Spleen (tissue), 11 donors: Measurements from ENCODE around the gene DNAJC17. TPM values are rescaled to one million over a fixed set of nuclear protein-coding genes. Genes with fewer than 3 reads are reported as not detected.

Source experiments
- DNase-seq: peaks from one replicate; pipeline ENCODE4 v3.0.0-alpha.2; 2020
- H3K27ac ChIP-seq, 8 donors: fragments of 200-600 bp; sonication (generic) in 7 of 8; 1 replicate in 4 of 8; 2 replicates in 4 of 8; pipeline versions ENCODE4 v1.5.0 to v1.8.0; 2016 to 2021; ENCODE audit warnings: inconsistent platforms in 4 of 8, mild to moderate bottlenecking in 4 of 8, moderate library complexity in 1 of 8
- H3K27me3 ChIP-seq, 7 donors: fragments of 200-600 bp; sonication (generic) in 6 of 7; replicated peaks in 1 of 7; 1 replicate in 4 of 7; 2 replicates in 3 of 7; pipeline versions ENCODE4 v1.5.0 to v1.8.0; 2016 to 2021; ENCODE audit warnings: inconsistent platforms in 3 of 7, mild to moderate bottlenecking in 1 of 7
- H3K36me3 ChIP-seq, 6 donors: fragments of 200-600 bp; sonication (generic) in 5 of 6; 1 replicate in 4 of 6; 2 replicates in 2 of 6; pipeline versions ENCODE4 v1.5.0 to v1.8.0; 2016 to 2021; ENCODE audit warnings: inconsistent platforms in 2 of 6
- H3K4me1 ChIP-seq, 6 donors: fragments of 200-600 bp; sonication (generic) in 5 of 6; 1 replicate in 3 of 6; 2 replicates in 3 of 6; pipeline versions ENCODE4 v1.5.0 to v1.8.0; 2016 to 2021; ENCODE audit warnings: inconsistent platforms in 3 of 6
- H3K4me3 ChIP-seq, 8 donors: fragments of 200-600 bp; sonication (generic) in 7 of 8; 1 replicate in 4 of 8; 2 replicates in 4 of 8; pipeline versions ENCODE4 v1.5.0 to v1.8.0; 2016 to 2021; ENCODE audit warnings: inconsistent platforms in 4 of 8, mild to moderate bottlenecking in 4 of 8, moderate library complexity in 2 of 8
- H3K9me3 ChIP-seq, 8 donors: fragments of 200-600 bp; sonication (generic) in 7 of 8; 1 replicate in 4 of 8; 2 replicates in 4 of 8; pipeline versions ENCODE4 v1.5.0 to v1.8.0; 2016 to 2021; ENCODE audit warnings: inconsistent platforms in 4 of 8
- CTCF ChIP-seq, 11 experiments: fragments of 200-600 bp in 7 of 11; fragments of 450-650 bp in 4 of 11; sonication (generic) in 4 of 11; IDR thresholded peaks in 8 of 11; conservative IDR thresholded peaks in 3 of 11; 1 replicate in 7 of 11; 2 replicates in 4 of 11; pipeline versions ENCODE4 v1.4.0 to v1.8.0; 2016 to 2021; ENCODE audit warnings: antibody characterized with exemption in 11 of 11, inconsistent platforms in 4 of 11, mild to moderate bottlenecking in 1 of 11
- POLR2A ChIP-seq, 3 donors: fragments of 450-650 bp; IDR thresholded peaks; one replicate each; pipeline ENCODE4 v1.5.1; 2017; ENCODE audit warnings: antibody characterized with exemption in 3 of 3, mild to moderate bottlenecking in 1 of 3
- POLR2AphosphoS5 ChIP-seq, 3 donors: sonication (generic); formaldehyde crosslinking; IDR thresholded peaks; one replicate each; pipeline ENCODE4 v1.5.1; 2017; ENCODE audit warnings: antibody characterized with exemption in 3 of 3
- WGBS, 5 donors: extraction: QIAGEN DNeasy Blood & Tissue Kit in 3 of 5; methylation state at CpG; one replicate each; pipeline versions ENCODE4 v1.1.5 to v1.1.7; 2013 to 2018; 5-methylcytosine and 5-hydroxymethylcytosine counted together
- intact Hi-C: fragments of 100-400 bp; cut with DNase I; formaldehyde crosslinking; loops from one replicate; pipeline ENCODE4 v1.15.0; 2023; ENCODE audit warnings: low total_unique reads
- polyA plus RNA-seq, 3 donors: library from polyadenylated mRNA; stranded (reverse); fragments of 200-250 nt; gene quantifications; one replicate each; pipeline ENCODE4 v1.2.1, GENCODE V29; 2013
- total RNA-seq, 7 donors: library from RNA; depleted of rRNA in 3 of 7; stranded (reverse); fragments of >200 nt in 3 of 7; fragmentation: NEBNext Ultra II Directional in 4 of 7; extraction: Animal tissue kit (Norgen Biotek cat#: 25700) in 4 of 7; gene quantifications; one replicate each; pipeline versions ENCODE4 v1.1.0 to v1.2.1, GENCODE V29; 2016 to 2021
- donor health status: healthy with polysubstance abuse.
- donor health status: DM: no; HTN: no; CAD: no; lungs with moderate emphysema.
- donor health status: DM: no; HTN: no; CAD: no.
- donor health status: Bipolar disorder and iron deficiency.
- donor health status: healthy.
- donor health status: DM: no; HTN: no; CAD: no.
- donor health status: DM: yes; HTN: yes; CAD: no.

DNAJC17 gene
- total and polyA plus RNA-seq, 10 donors: 16.2 to 61.5 (median 44.7) TPM

GRCh38 chr15:40793216-40793989 is 13.9 kb downstream of the DNAJC17 start:
- intact Hi-C loops: no loop called here

DNA sequence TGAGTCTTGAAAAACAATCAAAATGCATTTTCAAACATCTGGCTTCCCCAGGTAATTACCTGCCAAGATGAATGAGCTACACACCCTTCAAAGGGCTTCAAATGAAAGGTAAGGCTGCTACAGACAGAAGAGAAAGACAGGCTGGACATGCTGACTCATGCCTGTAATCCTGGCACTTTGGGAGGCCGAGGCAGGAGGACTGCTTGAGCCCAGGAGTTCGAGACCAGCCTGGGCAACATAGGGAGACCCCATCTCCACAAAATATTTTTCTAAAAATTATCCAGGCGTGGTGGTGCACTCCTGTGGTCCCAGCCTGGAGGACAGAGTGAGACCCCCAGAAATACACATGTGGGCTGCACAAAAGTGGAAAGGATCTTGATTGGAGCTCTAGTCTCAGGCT is 14.9 kb downstream of the DNAJC17 start:
- H3K9me3 ChIP-seq: no peaks in the 10 kb centered on the region
- no peak overlapping the region for H3K27ac ChIP-seq
- H3K27me3 ChIP-seq: no peaks in the 10 kb centered on the region
- no peak for TF ChIP-seq CTCF (IDR thresholded peaks at IDR 0.05 in 8 of 11, conservative IDR thresholded peaks at IDR 0.05 in 3 of 11)
- TF ChIP-seq POLR2A (IDR thresholded peaks at IDR 0.05): no peak
- TF ChIP-seq POLR2AphosphoS5 (IDR thresholded peaks at IDR 0.05): no peak
- peaks cover 0 to 71% (median 34%) of the 10 kb centered on the region in 6 donors for H3K4me1 ChIP-seq
- H3K4me3 ChIP-seq: no peak overlapping the region
- WGBS, 5 donors: 82 to 100% (median 93%) methylated on average over 3 of the region's 3 CpGs
- intact Hi-C loops: no loop called here
- DNase-seq: no peak
- peaks cover 0 to 29% (median 7%) of the 10 kb centered on the region in 6 donors for H3K36me3 ChIP-seq

More at GRCh38 chr15:40793216-40793989, 13.9 kb downstream of the DNAJC17 start:
- Histone ChIP-seq H3K27me3 (no peaks in the 10 kb centered on the region), H3K27ac (no peak overlapping the region), H3K9me3 (no peaks in the 10 kb centered on the region), H3K4me3 (no peak overlapping the region), H3K36me3 (peaks cover 0 to 35% (median 10%) of the 10 kb centered on the region in 6 donors), H3K4me1 (peaks cover 0 to 60% (median 26%) of the 10 kb centered on the region in 6 donors)
- WGBS, 5 donors: 67 to 83% (median 75%) methylated on average over 9 of the region's 9 CpGs
- no peak for TF ChIP-seq CTCF (IDR thresholded peaks at IDR 0.05 in 8 of 11, conservative IDR thresholded peaks at IDR 0.05 in 3 of 11)
- TF ChIP-seq POLR2A (IDR thresholded peaks at IDR 0.05): no peak
- TF ChIP-seq POLR2AphosphoS5 (IDR thresholded peaks at IDR 0.05): no peak
- DNase-seq: no peak

GRCh38 chr15:40790718-40791117 is 16.6 kb downstream of the DNAJC17 start:
- no peak for TF ChIP-seq POLR2A (IDR thresholded peaks at IDR 0.05)
- TF ChIP-seq POLR2AphosphoS5 (IDR thresholded peaks at IDR 0.05): no peak
- no peak for TF ChIP-seq CTCF (IDR thresholded peaks at IDR 0.05 in 8 of 11, conservative IDR thresholded peaks at IDR 0.05 in 3 of 11)
- 83 to 93% (median 88%) methylated on average over 3 of the region's 3 CpGs for WGBS, 5 donors
- no peak overlapping the region for H3K4me3 ChIP-seq
- intact Hi-C loops: no loop called here
- no peaks in the 10 kb centered on the region for H3K9me3 ChIP-seq
- no peak overlapping the region for H3K27ac ChIP-seq
- no peaks in the 10 kb centered on the region for H3K27me3 ChIP-seq
- no peak for DNase-seq
- peaks cover 0 to 70% (median 34%) of the 10 kb centered on the region in 6 donors for H3K4me1 ChIP-seq
- H3K36me3 ChIP-seq: peaks cover 0 to 30% (median 7%) of the 10 kb centered on the region in 6 donors

- peaks cover 0 to 69% (median 27%) of the 10 kb centered on the region in 6 donors for H3K4me1 ChIP-seq
- TF ChIP-seq POLR2A (IDR thresholded peaks at IDR 0.05) (no peak), POLR2AphosphoS5 (IDR thresholded peaks at IDR 0.05) (no peak), CTCF (IDR thresholded peaks at IDR 0.05 in 8 of 11, conservative IDR thresholded peaks at IDR 0.05 in 3 of 11) (no peak)
- no peaks in the 10 kb centered on the region for H3K9me3 ChIP-seq
- no peak overlapping the region for H3K27ac ChIP-seq
- no peak overlapping the region for H3K4me3 ChIP-seq
- DNase-seq: no peak
- intact Hi-C loops: no loop called here
- peaks cover 0 to 30% (median 7%) of the 10 kb centered on the region in 6 donors for H3K36me3 ChIP-seq
- 94 to 98% (median 97%) methylated on average over 8 of the region's 8 CpGs for WGBS, 5 donors
- no peaks in the 10 kb centered on the region for H3K27me3 ChIP-seq
Measured at GRCh38 chr15:40789999-40790398, 17.3 kb downstream of the DNAJC17 start.
